Peyer's patch (tissue), 4 donors: Measurements from ENCODE around the gene CHST5. TPM values are rescaled to one million over a fixed set of nuclear protein-coding genes. Genes with fewer than 3 reads are reported as not detected.

ENCODE experiments used
- DNase-seq, 3 donors: peaks; one replicate each; pipeline ENCODE4 v3.0.0-alpha.2; 2017 to 2019
- H3K27ac ChIP-seq, 4 donors: fragments of 200-600 bp; sonication (generic); one replicate each; pipeline ENCODE4 v1.5.1; 2016 to 2019
- H3K27me3 ChIP-seq, 2 donors: fragments of 200-600 bp; sonication (generic); one replicate each; pipeline ENCODE4 v1.5.1; 2019
- H3K36me3 ChIP-seq, 3 donors: fragments of 200-600 bp; sonication (generic); one replicate each; pipeline ENCODE4 v1.5.1; 2016 to 2019
- H3K4me1 ChIP-seq, 4 donors: fragments of 200-600 bp; sonication (generic); one replicate each; pipeline ENCODE4 v1.5.1; 2016 to 2019
- H3K4me3 ChIP-seq, 4 donors: fragments of 200-600 bp; sonication (generic); 1 replicate in 3 of 4; 2 replicates in 1 of 4; pipeline ENCODE4 v1.5.1; 2016 to 2019; ENCODE audit warnings: mild to moderate bottlenecking in 1 of 4
- H3K9me3 ChIP-seq, 4 donors: fragments of 200-600 bp; sonication (generic); one replicate each; pipeline ENCODE4 v1.5.1; 2016 to 2019; ENCODE audit warnings: mild to moderate bottlenecking in 1 of 4
- POLR2A ChIP-seq, 2 donors: fragments of 450-650 bp; IDR thresholded peaks; one replicate each; pipeline ENCODE4 v1.5.1; 2017; ENCODE audit warnings: antibody characterized with exemption in 2 of 2, mild to moderate bottlenecking in 2 of 2, moderate library complexity in 2 of 2
- total RNA-seq, 4 donors: library from RNA; depleted of rRNA; stranded (reverse); fragments of >200 nt; gene quantifications; one replicate each; pipeline ENCODE4 v1.1.0, GENCODE V29; 2016
- TF ChIP-seq, protein P1 (sequence below), 6 experiments: fragments of 450-650 bp in 4 of 6; fragments of 200-600 bp in 2 of 6; sonication (generic) in 1 of 6; IDR thresholded peaks; one replicate each; pipeline ENCODE4 v1.5.1; 2017 to 2019; ENCODE audit warnings: antibody characterized with exemption in 6 of 6, mild to moderate bottlenecking in 3 of 6, moderate library complexity in 1 of 6

CHST5 gene
- total RNA-seq, 4 donors from 2014 or later, result 5.8 to 160 (median 75.8) TPM

DNA sequence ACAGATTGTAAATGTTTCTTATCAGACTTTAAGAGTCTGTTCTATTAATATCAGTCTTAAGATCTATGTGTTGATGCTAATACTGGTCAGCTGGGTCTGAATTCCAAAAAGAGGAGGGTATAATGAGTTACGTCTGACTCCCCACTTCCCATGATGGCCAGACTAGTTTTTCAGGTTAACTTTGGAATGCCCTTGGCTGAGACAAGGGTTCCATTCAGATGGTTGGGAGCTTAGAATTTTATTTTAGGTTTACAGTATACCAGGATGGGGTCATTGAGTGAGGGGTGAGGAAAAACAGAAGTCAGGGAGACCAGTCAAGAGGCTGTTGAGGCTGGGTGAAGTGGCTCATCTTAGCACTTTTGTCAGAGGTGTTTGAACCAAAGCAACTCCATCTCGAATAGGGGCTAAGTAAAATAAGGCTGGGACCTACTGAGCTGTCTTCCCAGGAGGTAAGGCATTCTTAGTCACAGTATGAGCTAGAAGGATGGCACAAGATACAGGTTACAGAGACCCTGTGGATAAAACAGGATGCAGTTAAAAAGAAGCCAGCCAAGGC lies 23.0 kb upstream of the CHST5 start:
- peaks cover 0 to 2% (median 0%) of the 10 kb centered on the region in 4 donors for H3K9me3 ChIP-seq
- no peaks in the 10 kb centered on the region for H3K27me3 ChIP-seq
- H3K4me3 ChIP-seq, result no peak overlapping the region
- no peak for DNase-seq
- H3K4me1 ChIP-seq, result peaks cover 0 to 7% (median 0%) of the 10 kb centered on the region in 4 donors
- H3K27ac ChIP-seq, result no peak overlapping the region
- no peaks in the 10 kb centered on the region for H3K36me3 ChIP-seq
- TF ChIP-seq POLR2A (IDR thresholded peaks at IDR 0.05), result no peak
- TF ChIP-seq, protein P1, sequence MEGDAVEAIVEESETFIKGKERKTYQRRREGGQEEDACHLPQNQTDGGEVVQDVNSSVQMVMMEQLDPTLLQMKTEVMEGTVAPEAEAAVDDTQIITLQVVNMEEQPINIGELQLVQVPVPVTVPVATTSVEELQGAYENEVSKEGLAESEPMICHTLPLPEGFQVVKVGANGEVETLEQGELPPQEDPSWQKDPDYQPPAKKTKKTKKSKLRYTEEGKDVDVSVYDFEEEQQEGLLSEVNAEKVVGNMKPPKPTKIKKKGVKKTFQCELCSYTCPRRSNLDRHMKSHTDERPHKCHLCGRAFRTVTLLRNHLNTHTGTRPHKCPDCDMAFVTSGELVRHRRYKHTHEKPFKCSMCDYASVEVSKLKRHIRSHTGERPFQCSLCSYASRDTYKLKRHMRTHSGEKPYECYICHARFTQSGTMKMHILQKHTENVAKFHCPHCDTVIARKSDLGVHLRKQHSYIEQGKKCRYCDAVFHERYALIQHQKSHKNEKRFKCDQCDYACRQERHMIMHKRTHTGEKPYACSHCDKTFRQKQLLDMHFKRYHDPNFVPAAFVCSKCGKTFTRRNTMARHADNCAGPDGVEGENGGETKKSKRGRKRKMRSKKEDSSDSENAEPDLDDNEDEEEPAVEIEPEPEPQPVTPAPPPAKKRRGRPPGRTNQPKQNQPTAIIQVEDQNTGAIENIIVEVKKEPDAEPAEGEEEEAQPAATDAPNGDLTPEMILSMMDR (IDR thresholded peaks at IDR 0.05), result no peak

DNA sequence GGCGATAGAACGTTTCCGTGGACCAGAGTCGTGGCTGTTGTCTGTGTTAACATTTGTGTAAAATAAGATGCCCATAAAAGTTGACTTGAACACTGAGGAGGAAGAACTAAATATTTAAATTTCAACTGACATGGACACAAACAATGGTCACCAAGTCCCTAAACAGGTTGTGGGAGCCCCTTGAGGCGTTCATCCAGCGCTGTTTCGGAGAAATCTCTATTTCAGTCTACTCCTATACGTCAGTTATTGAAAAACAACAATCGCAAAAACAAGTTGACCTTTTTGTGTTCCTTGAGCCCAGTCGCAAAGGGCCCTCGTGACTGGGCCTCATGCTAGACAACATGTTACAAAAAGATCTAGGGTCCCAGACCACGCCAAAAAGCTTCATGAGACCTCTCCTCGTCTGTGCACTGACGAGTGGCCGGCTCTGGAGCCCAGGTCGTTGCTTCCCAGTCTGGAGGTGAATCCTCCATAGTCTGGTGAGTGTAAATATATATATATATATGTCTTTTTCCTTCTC lies 20.6 kb upstream of the CHST5 start:
- TF ChIP-seq, protein P1 (IDR thresholded peaks at IDR 0.05), result peak in 1 of 6 experiments; percentile 3
- TF ChIP-seq POLR2A (IDR thresholded peaks at IDR 0.05), result no peak
- Histone ChIP-seq H3K4me1 (peaks cover 0 to 7% (median 0%) of the 10 kb centered on the region in 4 donors), H3K9me3 (peaks cover 0 to 2% (median 0%) of the 10 kb centered on the region in 4 donors), H3K27ac (peak overlapping the region; percentile 35 to 82 (median 64)), H3K36me3 (no peaks in the 10 kb centered on the region), H3K4me3 (peak overlapping the region; percentile 42 to 86 (median 67)), H3K27me3 (no peaks in the 10 kb centered on the region)
- no peak for DNase-seq

DNA sequence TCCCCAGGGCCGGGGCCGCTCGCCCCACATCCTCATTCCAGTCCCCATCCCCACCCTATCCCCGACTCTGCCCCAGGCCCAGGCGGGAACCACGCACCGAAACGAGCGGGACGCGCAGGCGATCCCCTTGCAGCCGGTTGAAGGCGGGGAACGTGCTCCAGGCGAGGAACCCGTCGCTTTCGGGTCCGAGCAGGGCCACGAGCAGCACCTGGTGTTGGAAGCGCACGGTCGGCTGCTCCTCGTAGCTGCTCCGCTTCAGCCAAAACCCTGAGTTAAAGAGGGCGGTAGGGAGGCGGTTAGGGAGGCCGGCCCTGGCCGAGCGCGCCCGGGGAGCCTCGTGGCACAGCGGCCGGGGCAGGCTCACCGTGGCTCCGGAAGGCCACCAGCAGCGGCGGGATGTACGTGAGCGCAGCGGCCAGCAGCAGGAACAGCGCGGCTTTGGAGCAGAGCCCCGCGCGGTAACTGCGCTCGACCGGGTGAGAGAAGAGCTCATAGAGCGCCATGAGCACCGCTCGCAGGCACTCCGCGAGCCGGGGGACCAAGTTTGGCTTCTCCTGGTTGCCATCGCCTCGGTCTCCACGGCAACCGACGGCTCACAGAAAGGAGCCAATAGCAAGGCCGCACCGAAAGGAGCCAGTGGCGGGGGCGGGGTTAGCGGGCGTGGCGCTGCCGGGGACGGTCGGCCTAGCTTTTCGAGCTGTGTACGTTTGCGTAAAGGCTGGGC lies 20.0 kb upstream of the CHST5 start, which contains the start of gene TMEM231:
TSS of gene TMEM231 (minus strand) at position 546 of the 724 bp plus-strand sequence. CDS start at position 503, 43 bp downstream.
- peak within 1 kb of the TSS; percentile 42 to 86 (median 67) for H3K4me3 ChIP-seq
- peaks cover 0 to 2% (median 0%) of the 10 kb centered on the region in 4 donors for H3K9me3 ChIP-seq
- H3K27me3 ChIP-seq, result no peaks in the 10 kb centered on the region
- H3K36me3 ChIP-seq, result no peaks in the 10 kb centered on the region
- peaks cover 0 to 7% (median 0%) of the 10 kb centered on the region in 4 donors for H3K4me1 ChIP-seq
- peak within 1 kb of the TSS; percentile 35 to 82 (median 64) for H3K27ac ChIP-seq
- peak; percentile 97 to 99 (median 97) for DNase-seq
- TF ChIP-seq, protein P1 (IDR thresholded peaks at IDR 0.05), result peak in 1 of 6 experiments; percentile 7
- TF ChIP-seq POLR2A (IDR thresholded peaks at IDR 0.05), result no peak

DNA sequence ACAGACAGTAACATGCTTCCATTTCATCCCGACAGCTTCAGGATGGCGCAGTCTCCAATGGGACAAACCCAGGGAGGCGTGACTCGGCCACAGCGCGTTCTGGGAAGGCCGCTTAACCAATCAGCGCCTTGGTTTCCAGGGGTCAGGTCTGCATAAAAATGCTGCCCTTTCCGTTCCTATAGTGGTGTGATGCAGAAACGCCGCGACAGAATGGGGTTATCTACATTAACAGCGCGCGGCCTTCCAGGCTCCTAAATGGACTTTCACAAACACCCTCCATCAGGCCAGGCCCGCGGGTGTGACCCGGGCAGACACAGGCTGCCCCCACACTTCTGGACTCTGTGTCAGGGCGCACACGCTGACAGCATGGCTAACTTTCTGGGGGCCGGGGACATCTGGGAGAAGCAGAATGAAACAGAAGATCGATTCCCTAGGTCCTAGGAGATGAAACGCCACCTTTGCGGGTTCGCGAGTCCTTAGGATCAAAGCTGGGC lies 19.4 kb upstream of the CHST5 start:
- Histone ChIP-seq H3K27ac (peak overlapping the region; percentile 35 to 82 (median 64)), H3K9me3 (peaks cover 0 to 2% (median 0%) of the 10 kb centered on the region in 4 donors), H3K4me3 (peak overlapping the region; percentile 42 to 86 (median 67)), H3K4me1 (peaks cover 0 to 7% (median 0%) of the 10 kb centered on the region in 4 donors), H3K36me3 (no peaks in the 10 kb centered on the region), H3K27me3 (no peaks in the 10 kb centered on the region)
- TF ChIP-seq, protein P1 (IDR thresholded peaks at IDR 0.05), result no peak
- no peak for TF ChIP-seq POLR2A (IDR thresholded peaks at IDR 0.05)
- peak; percentile 44 to 78 (median 72) for DNase-seq

DNA sequence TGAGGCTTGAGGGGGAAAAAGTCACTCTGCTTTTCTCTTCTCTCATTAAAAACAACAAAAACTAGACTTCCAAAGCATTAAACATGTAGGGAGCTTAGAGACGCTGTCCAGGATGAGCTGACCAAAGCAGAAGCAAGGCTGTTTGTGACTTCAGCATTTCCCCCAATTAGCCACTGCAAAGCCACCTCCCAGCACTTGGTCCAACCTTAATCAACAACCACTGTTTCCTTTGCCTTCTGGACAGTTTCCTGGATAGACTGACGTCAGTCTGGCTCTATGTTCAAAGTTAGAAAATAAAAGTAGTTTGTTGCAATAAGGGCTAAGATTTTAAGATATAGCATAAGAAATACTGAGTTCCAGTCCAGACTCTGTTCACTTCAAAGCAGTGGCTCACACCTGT lies 17.0 kb upstream of the CHST5 start:
- Histone ChIP-seq H3K36me3 (no peaks in the 10 kb centered on the region), H3K4me3 (no peak overlapping the region), H3K9me3 (peaks cover 0 to 2% (median 0%) of the 10 kb centered on the region in 4 donors)

More for the DNA sequence above, 17.0 kb upstream of the CHST5 start:
- H3K27ac ChIP-seq, result no peak overlapping the region
- no peaks in the 10 kb centered on the region for H3K27me3 ChIP-seq
- DNase-seq, result no peak
- no peak for TF ChIP-seq POLR2A (IDR thresholded peaks at IDR 0.05)
- TF ChIP-seq, protein P1 (IDR thresholded peaks at IDR 0.05), result no peak
- peaks cover 0 to 7% (median 0%) of the 10 kb centered on the region in 4 donors for H3K4me1 ChIP-seq
